ENCODE measurements around the gene NCK1. TPM values are rescaled to one million over a fixed set of nuclear protein-coding genes. Genes with fewer than 3 reads are reported as not detected.

NCK1 gene
- total RNA-seq, 2 experiments from 2014 or later = 24.9 to 38.1 TPM

- H3K79me2 ChIP-seq (ENCODE audit: insufficient read depth, low read depth, low read length) = no peaks in the 10 kb centered on the region
- H3K9me2 ChIP-seq (ENCODE audit: insufficient read depth, low read length) = no peaks in the 10 kb centered on the region
- no peak overlapping the region for H3K4me3 ChIP-seq (ENCODE audit: low read depth, low read length, poor library complexity, severe bottlenecking)
- H3K27ac ChIP-seq (ENCODE audit: low read depth, low read length, poor library complexity, severe bottlenecking) = no peak overlapping the region
- H4K20me1 ChIP-seq (ENCODE audit: insufficient read depth, low read length) = 0 out of 2 replicates have a peak, but pooled peaks cover 4% of the 10 kb centered on the region
- CTCF ChIA-PET (ENCODE audit: unreplicated experiment) = no interaction called here
- H3K4me2 ChIP-seq (ENCODE audit: low read length) = no peak overlapping the region
- no TSS peak for BruUV-seq (replicated peaks)
- POLR2A ChIA-PET = interaction anchor here (1.0 to 1.2 kb wide), 3 partner anchors 8 to 759 kb away, joined by 3 to 6 read pairs (median 3); no protein-coding TSS in a partner anchor
- intact Hi-C loops (cut with micrococcal nuclease; ENCODE audit: unreplicated experiment) = no loop called here
- peaks cover 14% of the 10 kb centered on the region for H3K4me1 ChIP-seq (ENCODE audit: insufficient read depth, low read length, poor library complexity, severe bottlenecking)
- DNase-seq (ENCODE audit: low spot score) = no peak
- peaks cover 9% of the 10 kb centered on the region; the same call in 1 of the 2 replicates for H3K36me3 ChIP-seq (ENCODE audit: insufficient read depth, low read length)
- H2AFZ ChIP-seq (ENCODE audit: low read length) = no peak overlapping the region
- TF ChIP-seq CTCF (conservative IDR thresholded peaks at IDR 0.05; ENCODE audit: low read length) = no peak
- TF ChIP-seq EZH2phosphoT487 (IDR thresholded peaks at IDR 0.05; ENCODE audit: borderline replicate concordance, low read depth, low read length) = no peak
- H3K9me3 ChIP-seq (ENCODE audit: low read length) = no peaks in the 10 kb centered on the region
These were observed 93.8 kb downstream of the NCK1 start for GRCh38 chr3:136955813-136956212.

- intact Hi-C loops (cut with micrococcal nuclease; ENCODE audit: unreplicated experiment) = no loop called here
- H4K20me1 ChIP-seq (ENCODE audit: insufficient read depth, low read length) = 0 out of 2 replicates have a peak, but pooled peaks cover 4% of the 10 kb centered on the region
- H3K9me3 ChIP-seq (ENCODE audit: low read length) = no peaks in the 10 kb centered on the region
- no TSS peak for BruUV-seq (replicated peaks)
- H3K4me1 ChIP-seq (ENCODE audit: insufficient read depth, low read length, poor library complexity, severe bottlenecking) = peaks cover 7% of the 10 kb centered on the region
- H3K36me3 ChIP-seq (ENCODE audit: insufficient read depth, low read length) = no peaks in the 10 kb centered on the region
- H3K4me3 ChIP-seq (ENCODE audit: low read depth, low read length, poor library complexity, severe bottlenecking) = no peak overlapping the region
- H3K9me2 ChIP-seq (ENCODE audit: insufficient read depth, low read length) = no peaks in the 10 kb centered on the region
- ChIA-PET POLR2A (interaction anchor here (0.8 to 1.6 kb wide), 5 partner anchors 9 to 552 kb away, joined by 3 to 6 read pairs (median 4); partner anchors contain the start of gene NCK1), CTCF (ENCODE audit: unreplicated experiment) (interaction anchor here (1.1 kb wide), 1 partner anchor 16 kb away, joined by 3 read pairs; no protein-coding TSS in a partner anchor)
- no peak overlapping the region for H3K27ac ChIP-seq (ENCODE audit: low read depth, low read length, poor library complexity, severe bottlenecking)
- DNase-seq (ENCODE audit: low spot score) = no peak
- H2AFZ ChIP-seq (ENCODE audit: low read length) = no peak overlapping the region
- no peaks in the 10 kb centered on the region for H3K79me2 ChIP-seq (ENCODE audit: insufficient read depth, low read depth, low read length)
- no peak overlapping the region for H3K4me2 ChIP-seq (ENCODE audit: low read length)
- no peak for TF ChIP-seq EZH2phosphoT487 (IDR thresholded peaks at IDR 0.05; ENCODE audit: borderline replicate concordance, low read depth, low read length)
- TF ChIP-seq CTCF (conservative IDR thresholded peaks at IDR 0.05; ENCODE audit: low read length) = no peak
These were observed 95.0 kb downstream of the NCK1 start for GRCh38 chr3:136956971-136957370.

- H3K27ac ChIP-seq (ENCODE audit: low read depth, low read length, poor library complexity, severe bottlenecking) = no peak within 1 kb of the TSS
- no peak for DNase-seq (ENCODE audit: low spot score)
- H3K4me2 ChIP-seq (ENCODE audit: low read length) = no peak within 1 kb of the TSS
- H3K9me2 ChIP-seq (ENCODE audit: insufficient read depth, low read length) = no peaks in the 10 kb centered on the region
- H3K36me3 ChIP-seq (ENCODE audit: insufficient read depth, low read length) = no peaks in the 10 kb centered on the region
- TF ChIP-seq CTCF (conservative IDR thresholded peaks at IDR 0.05; ENCODE audit: low read length) (no peak), EZH2phosphoT487 (IDR thresholded peaks at IDR 0.05; ENCODE audit: borderline replicate concordance, low read depth, low read length) (no peak)
- H3K4me3 ChIP-seq (ENCODE audit: low read depth, low read length, poor library complexity, severe bottlenecking) = no peak within 1 kb of the TSS
- no peaks in the 10 kb centered on the region for H3K4me1 ChIP-seq (ENCODE audit: insufficient read depth, low read length, poor library complexity, severe bottlenecking)
- CTCF ChIA-PET (ENCODE audit: unreplicated experiment) = no interaction called here
- H2AFZ ChIP-seq (ENCODE audit: low read length) = no peak within 1 kb of the TSS
- intact Hi-C loops (cut with micrococcal nuclease; ENCODE audit: unreplicated experiment) = no loop called here
- H3K9me3 ChIP-seq (ENCODE audit: low read length) = no peaks in the 10 kb centered on the region
- no peaks in the 10 kb centered on the region for H3K79me2 ChIP-seq (ENCODE audit: insufficient read depth, low read depth, low read length)
- POLR2A ChIA-PET = interaction anchor here (0.6 to 1.6 kb wide), 4 partner anchors 14 to 788 kb away, joined by 3 to 5 read pairs (median 4); partner anchors contain the start of gene NCK1
- 0 out of 2 replicates have a peak, but pooled peaks cover 4% of the 10 kb centered on the region for H4K20me1 ChIP-seq (ENCODE audit: insufficient read depth, low read length)
- no TSS peak for BruUV-seq (replicated peaks)
These were observed 95.8 kb downstream of the NCK1 start, which contains the start of gene IL20RB for GRCh38 chr3:136957751-136958288. Gene IL20RB, plus strand, starts transcription at chr3:136957983. Its CDS starts 131 bp downstream, at chr3:136958114.

All from OCI-LY7 (cell line).